Activated T-helper 2 cell treated with anti-CD3 and anti-CD28 coated beads, Interferon-gamma antibody, Interleukin-2, Interleukin-4, amounts not matched to agents 10 μg/mL and 5 μg/mL and 100 μg/mL, durations not matched to agents 14 hours and 24 hours and 36 hours (primary cell): Measurements from ENCODE around the gene HEATR5A. TPM values are rescaled to one million over a fixed set of nuclear protein-coding genes. Genes with fewer than 3 reads are reported as not detected.

ENCODE experiments used
- DNase-seq: peaks from one replicate; pipeline ENCODE4 v3.0.0; 2021; ENCODE audit warnings: low spot score
- H3K27ac Mint-ChIP-seq: one replicate; pipeline ENCODE4 v1.8.0; 2021; ENCODE audit warnings: mixed read lengths
- H3K27me3 Mint-ChIP-seq: one replicate; pipeline ENCODE4 v1.8.0; 2021; ENCODE audit warnings: low read depth, mixed read lengths
- H3K36me3 Mint-ChIP-seq: one replicate; pipeline ENCODE4 v1.8.0; 2021; ENCODE audit warnings: low read depth, mixed read lengths
- H3K4me1 Mint-ChIP-seq: one replicate; pipeline ENCODE4 v1.8.0; 2021; ENCODE audit warnings: low read depth, mixed read lengths
- H3K4me3 Mint-ChIP-seq: one replicate; pipeline ENCODE4 v1.8.0; 2021; ENCODE audit warnings: low read depth, mild to moderate bottlenecking, moderate library complexity, mixed read lengths
- H3K9me3 Mint-ChIP-seq: one replicate; pipeline ENCODE4 v1.8.0; 2021; ENCODE audit warnings: mixed read lengths
- intact Hi-C: fragments of 100-400 bp; cut with micrococcal nuclease; formaldehyde crosslinking; loops from one replicate; pipeline ENCODE4 v1.15.1; 2023
- total RNA-seq: library from RNA; stranded (reverse); gene quantifications from 2 replicates; pipeline ENCODE4 v1.2.3, GENCODE V29; 2022

Gene HEATR5A
- total RNA-seq, 1 donor from 2014 or later = 23.1 TPM

- intact Hi-C loops = no loop called here
- no peak overlapping the region for H3K27ac Mint-ChIP-seq
- no peaks in the 10 kb centered on the region for H3K4me1 Mint-ChIP-seq
- no peak for DNase-seq
- no peak overlapping the region for H3K4me3 Mint-ChIP-seq
- H3K36me3 Mint-ChIP-seq = peaks cover 4% of the 10 kb centered on the region
- H3K27me3 Mint-ChIP-seq = no peaks in the 10 kb centered on the region
- no peaks in the 10 kb centered on the region for H3K9me3 Mint-ChIP-seq
Measured at GRCh38 chr14:31297701-31298344, 122.5 kb downstream of the HEATR5A start.

GRCh38 chr14:31297112-31297511 is 123.2 kb downstream of the HEATR5A start:
- Mint-ChIP-seq H3K9me3 (no peaks in the 10 kb centered on the region), H3K27ac (no peak overlapping the region), H3K36me3 (peaks cover 2% of the 10 kb centered on the region), H3K4me3 (no peak overlapping the region), H3K27me3 (no peaks in the 10 kb centered on the region), H3K4me1 (no peaks in the 10 kb centered on the region)
- no peak for DNase-seq
- intact Hi-C loops = no loop called here

- intact Hi-C loops = no loop called here
- H3K36me3 Mint-ChIP-seq = no peaks in the 10 kb centered on the region
- no peak overlapping the region for H3K27ac Mint-ChIP-seq
- no peak overlapping the region for H3K4me3 Mint-ChIP-seq
- DNase-seq = no peak
- no peaks in the 10 kb centered on the region for H3K4me1 Mint-ChIP-seq
- no peaks in the 10 kb centered on the region for H3K27me3 Mint-ChIP-seq
- H3K9me3 Mint-ChIP-seq = no peaks in the 10 kb centered on the region
Measured at GRCh38 chr14:31294746-31295405, 125.5 kb downstream of the HEATR5A start.

- no peaks in the 10 kb centered on the region for H3K36me3 Mint-ChIP-seq
Measured at GRCh38 chr14:31292937-31293616, 127.3 kb downstream of the HEATR5A start.

GRCh38 chr14:31291210-31291609 is 129.1 kb downstream of the HEATR5A start:
- Mint-ChIP-seq H3K4me1 (no peaks in the 10 kb centered on the region), H3K36me3 (no peaks in the 10 kb centered on the region), H3K4me3 (no peak overlapping the region), H3K27me3 (no peaks in the 10 kb centered on the region), H3K27ac (no peak overlapping the region), H3K9me3 (no peaks in the 10 kb centered on the region)
- intact Hi-C loops = no loop called here
- DNase-seq = no peak

More at GRCh38 chr14:31292937-31293616, 127.3 kb downstream of the HEATR5A start:
- no peaks in the 10 kb centered on the region for H3K4me1 Mint-ChIP-seq
- intact Hi-C loops = no loop called here
- no peak overlapping the region for H3K27ac Mint-ChIP-seq
- H3K27me3 Mint-ChIP-seq = no peaks in the 10 kb centered on the region
- no peak overlapping the region for H3K4me3 Mint-ChIP-seq
- DNase-seq = no peak
- H3K9me3 Mint-ChIP-seq = no peaks in the 10 kb centered on the region

- H3K27ac Mint-ChIP-seq = no peak overlapping the region
- no peaks in the 10 kb centered on the region for H3K36me3 Mint-ChIP-seq
- intact Hi-C loops = no loop called here
- H3K4me1 Mint-ChIP-seq = peaks cover 5% of the 10 kb centered on the region
- H3K9me3 Mint-ChIP-seq = no peaks in the 10 kb centered on the region
- no peak for DNase-seq
- H3K4me3 Mint-ChIP-seq = no peak overlapping the region
- H3K27me3 Mint-ChIP-seq = no peaks in the 10 kb centered on the region
Measured at GRCh38 chr14:31287294-31287972, 132.9 kb downstream of the HEATR5A start.

- Mint-ChIP-seq H3K36me3 (no peaks in the 10 kb centered on the region), H3K27me3 (no peaks in the 10 kb centered on the region), H3K4me3 (no peak overlapping the region), H3K27ac (no peak overlapping the region), H3K4me1 (peaks cover 5% of the 10 kb centered on the region), H3K9me3 (no peaks in the 10 kb centered on the region)
- intact Hi-C loops = no loop called here
- no peak for DNase-seq
Measured at GRCh38 chr14:31286456-31287293, 133.7 kb downstream of the HEATR5A start.

- H3K27me3 Mint-ChIP-seq = no peaks in the 10 kb centered on the region
- intact Hi-C loops = loop anchor here (2.0 kb wide), 1 partner anchor 75 kb away; no protein-coding TSS in a partner anchor
- H3K36me3 Mint-ChIP-seq = no peaks in the 10 kb centered on the region
- H3K9me3 Mint-ChIP-seq = peaks cover 10% of the 10 kb centered on the region
- no peak overlapping the region for H3K27ac Mint-ChIP-seq
- H3K4me1 Mint-ChIP-seq = peaks cover 5% of the 10 kb centered on the region
- DNase-seq = no peak
- H3K4me3 Mint-ChIP-seq = no peak overlapping the region
Measured at GRCh38 chr14:31283578-31284252, 136.6 kb downstream of the HEATR5A start.

- no peak overlapping the region for H3K4me3 Mint-ChIP-seq
- peaks cover 11% of the 10 kb centered on the region for H3K9me3 Mint-ChIP-seq
- H3K36me3 Mint-ChIP-seq = no peaks in the 10 kb centered on the region
- H3K4me1 Mint-ChIP-seq = peaks cover 5% of the 10 kb centered on the region
- DNase-seq = no peak
- intact Hi-C loops = loop anchor here (2.0 kb wide), 1 partner anchor 74 kb away; no protein-coding TSS in a partner anchor
- no peaks in the 10 kb centered on the region for H3K27me3 Mint-ChIP-seq
- H3K27ac Mint-ChIP-seq = no peak overlapping the region
Measured at GRCh38 chr14:31283153-31283552, 137.2 kb downstream of the HEATR5A start.

- no peak for DNase-seq
- Mint-ChIP-seq H3K4me3 (no peak overlapping the region), H3K4me1 (peaks cover 5% of the 10 kb centered on the region), H3K27ac (no peak overlapping the region), H3K9me3 (peaks cover 21% of the 10 kb centered on the region), H3K36me3 (peaks cover 3% of the 10 kb centered on the region), H3K27me3 (no peaks in the 10 kb centered on the region)
- intact Hi-C loops = no loop called here
Measured at GRCh38 chr14:31280871-31281220, 139.5 kb downstream of the HEATR5A start.

GRCh38 chr14:31280132-31280870 is 140.0 kb downstream of the HEATR5A start:
- intact Hi-C loops = no loop called here
- Mint-ChIP-seq H3K9me3 (peaks cover 21% of the 10 kb centered on the region), H3K27ac (no peak overlapping the region), H3K4me3 (no peak overlapping the region), H3K27me3 (no peaks in the 10 kb centered on the region), H3K36me3 (peaks cover 3% of the 10 kb centered on the region), H3K4me1 (peaks cover 5% of the 10 kb centered on the region)
- no peak for DNase-seq
